Omental fat pad (tissue), 4 donors: ENCODE data around the gene CLPX. TPM values are rescaled to one million over a fixed set of nuclear protein-coding genes. Genes with fewer than 3 reads are reported as not detected.

Source experiments
- ATAC-seq: fragments of 150-250 bp; one replicate; pipeline ENCODE4 v1.9.1; 2016; ENCODE audit warnings: mild to moderate bottlenecking, moderate library complexity; ENCODE audit not compliant: low FRiP score
- DNase-seq: peaks from one replicate; pipeline ENCODE4 v3.0.0-alpha.2; 2019; ENCODE audit warnings: low spot score
- CTCF ChIP-seq, 3 donors: fragments of 450-650 bp; IDR thresholded peaks; one replicate each; pipeline ENCODE4 v1.5.1; 2016 to 2017; ENCODE audit warnings: antibody characterized with exemption in 3 of 3, mild to moderate bottlenecking in 3 of 3, moderate library complexity in 2 of 3
- total RNA-seq, 4 donors: library from RNA; depleted of rRNA; stranded (reverse); fragments of >200 nt; gene quantifications; one replicate each; pipeline ENCODE4 v1.1.0, GENCODE V29; 2016

The CLPX gene
- total RNA-seq, 4 donors from 2014 or later, result 30.2 to 58.8 (median 37.7) TPM

- no peak for TF ChIP-seq CTCF (IDR thresholded peaks at IDR 0.05)
- DNase-seq, result no peak
- ATAC-seq, result peak; percentile 86
Measured at GRCh38 chr15:65132878-65133547, 52.1 kb downstream of the CLPX start.

- ATAC-seq (no peak), DNase-seq (no peak)
- TF ChIP-seq CTCF (IDR thresholded peaks at IDR 0.05), result no peak
Measured at GRCh38 chr15:65130941-65131340, 54.2 kb downstream of the CLPX start.

GRCh38 chr15:65115542-65115941 is 69.6 kb downstream of the CLPX start:
- TF ChIP-seq CTCF (IDR thresholded peaks at IDR 0.05), result no peak
- no peak for ATAC-seq
- DNase-seq, result no peak

GRCh38 chr15:65115086-65115485 is 70.1 kb downstream of the CLPX start, which contains the start of gene UBAP1L:
Gene UBAP1L (minus strand): TSS chr15:65115200. CDS start chr15:65106215, 8,985 bp downstream.
- no peak for TF ChIP-seq CTCF (IDR thresholded peaks at IDR 0.05)
- ATAC-seq, result no peak

GRCh38 chr15:65110676-65111292 is 74.4 kb downstream of the CLPX start:
- TF ChIP-seq CTCF (IDR thresholded peaks at IDR 0.05), result no peak
- ATAC-seq, result no peak
- no peak for DNase-seq

More at GRCh38 chr15:65115086-65115485, 70.1 kb downstream of the CLPX start, which contains the start of gene UBAP1L:
- DNase-seq, result no peak

GRCh38 chr15:65106011-65106590 is 79.0 kb downstream of the CLPX start:
- no peak for ATAC-seq
- TF ChIP-seq CTCF (IDR thresholded peaks at IDR 0.05), result no peak
- no peak for DNase-seq
